ENCODE measurements around the gene VMO1. TPM values are rescaled to one million over a fixed set of nuclear protein-coding genes. Genes with fewer than 3 reads are reported as not detected.
A peak's percentile ranks its signal among the peaks of the same experiment; 100 is the strongest.

Gene VMO1
- total and polyA plus RNA-seq, 9 of the 15 experiments (the other 6 are each of a cell fraction or from before 2014, with no cell fraction given) = 0.31 TPM; not detected in 8

DNA sequence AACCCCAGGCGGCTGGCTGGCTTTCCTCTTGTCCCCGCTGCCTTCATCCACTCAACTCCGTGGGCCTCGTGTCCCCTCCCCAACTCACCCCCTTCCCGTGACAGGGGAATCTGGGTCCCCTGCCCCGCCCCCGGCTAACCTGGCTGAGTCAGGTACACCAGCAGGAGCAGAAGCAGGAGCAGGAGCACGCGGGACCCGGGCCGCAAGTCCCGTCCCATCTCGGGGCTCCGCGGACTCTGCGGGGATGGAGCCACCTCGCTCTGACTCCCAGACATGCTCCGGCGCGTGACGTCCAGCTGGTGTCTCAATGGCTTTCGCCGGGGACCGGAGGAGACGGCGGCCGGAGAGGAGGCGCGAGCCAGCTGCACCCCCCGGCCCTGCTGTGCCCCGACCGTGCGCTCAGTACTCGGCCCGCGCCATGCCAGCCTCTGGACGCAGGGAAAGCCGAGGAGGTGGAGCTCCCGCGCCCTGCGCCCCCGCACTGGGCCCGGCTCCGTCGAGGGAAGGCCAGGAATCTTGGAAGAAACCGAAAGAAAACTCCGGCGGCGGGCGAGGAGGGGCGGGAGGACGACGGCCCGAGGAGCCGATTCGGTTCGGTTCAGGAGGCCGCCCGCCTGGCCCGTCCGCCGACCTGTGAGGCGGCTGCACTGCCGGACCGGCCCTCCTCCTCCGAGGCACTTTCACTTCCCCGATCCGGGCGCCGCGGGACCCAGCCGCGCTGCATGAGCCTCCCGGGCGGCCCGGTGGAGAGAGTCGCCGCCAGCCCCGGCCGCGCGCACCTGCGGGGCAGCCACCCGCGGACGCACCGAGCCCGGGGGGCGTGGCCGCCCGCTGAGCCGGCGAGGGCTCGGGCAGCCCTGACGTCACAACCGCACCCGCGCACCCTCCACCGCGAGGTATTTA, 46.8 kb downstream of the VMO1 start, which contains the start of the genes CXCL16 and ZMYND15 (continued):
- TF ChIP-seq MGA (IDR thresholded peaks at IDR 0.05) (peak; percentile 27; the same call in 1 of the 2 replicates), ZNF583 (CRISPR knock-in tag; IDR thresholded peaks at IDR 0.05) (no peak), ATF1 (CRISPR knock-in tag; IDR thresholded peaks at IDR 0.05) (no peak), ATF1 (tag; IDR thresholded peaks at IDR 0.05) (peak; percentile 25; the same call in 1 of the 2 replicates), TOE1 (IDR thresholded peaks at IDR 0.05; ENCODE audit: borderline replicate concordance) (no peak), TOE1 (CRISPR knock-in tag; IDR thresholded peaks at IDR 0.05; ENCODE audit: borderline replicate concordance, low read depth) (no peak), E2F6 (IDR thresholded peaks at IDR 0.05; ENCODE audit: borderline replicate concordance in 1 of 2, extremely low read depth in 1 of 2, insufficient read depth in 1 of 2, insufficient read length in 1 of 2, low read depth in 1 of 2, low read length in 1 of 2, poor library complexity in 1 of 2, severe bottlenecking in 1 of 2) (peak in 1 of 2 experiments; percentile 32), ESRRB (CRISPR knock-in tag; IDR thresholded peaks at IDR 0.05; ENCODE audit: borderline replicate concordance) (no peak), TCF7L2 (IDR thresholded peaks at IDR 0.05; ENCODE audit: low read depth, low read length) (no peak), ARID1B (IDR thresholded peaks at IDR 0.05) (no peak), ZFX (CRISPR knock-in tag; IDR thresholded peaks at IDR 0.05) (peak; percentile 37), EGR1 (conservative IDR thresholded peaks at IDR 0.05) (peak; percentile 55; the same call in 1 of the 2 replicates), EZH2 (IDR thresholded peaks at IDR 0.05; ENCODE audit: borderline replicate concordance, low read depth, low read length) (peak; percentile 77; the same call in 1 of the 2 replicates), MTF1 (CRISPR knock-in tag; IDR thresholded peaks at IDR 0.05; ENCODE audit: borderline replicate concordance) (no peak), PURB (CRISPR knock-in tag; IDR thresholded peaks at IDR 0.05; ENCODE audit: low read depth) (no peak)
